ENCODE results near the gene IFNGR1.
"Not testable (repeated sequence)": the region's sequence is repeated elsewhere in the genome, so short reads cannot be mapped to it uniquely, and the experiment has no call there.

Gene IFNGR1

GRCh38 chr6:137261361-137261760, 42.2 kb upstream of the IFNGR1 start:
- no peak for DNase-seq (ENCODE audit: low read depth)
- in situ Hi-C loops (cut with HindIII; ENCODE audit: low sequenced_read_pairs), result no loop called here
- H3K4me3 ChIP-seq (ENCODE audit: low read depth, low read length), result no peak overlapping the region
- TF ChIP-seq CTCF (IDR thresholded peaks at IDR 0.05; ENCODE audit: low read depth, low read length, missing control alignments), result no peak

- no peak for TF ChIP-seq CTCF (IDR thresholded peaks at IDR 0.05; ENCODE audit: low read depth, low read length, missing control alignments)
- no peak for DNase-seq (ENCODE audit: low read depth)
Measured at GRCh38 chr6:137260217-137260616, 41.0 kb upstream of the IFNGR1 start.

GRCh38 chr6:137259349-137259748, 40.2 kb upstream of the IFNGR1 start:
- DNase-seq (ENCODE audit: low read depth), result no peak
- TF ChIP-seq CTCF (IDR thresholded peaks at IDR 0.05; ENCODE audit: low read depth, low read length, missing control alignments), result no peak
- in situ Hi-C loops (cut with HindIII; ENCODE audit: low sequenced_read_pairs), result no loop called here
- no peak overlapping the region for H3K4me3 ChIP-seq (ENCODE audit: low read depth, low read length)

More at GRCh38 chr6:137260217-137260616, 41.0 kb upstream of the IFNGR1 start:
- H3K4me3 ChIP-seq (ENCODE audit: low read depth, low read length), result no peak overlapping the region
- in situ Hi-C loops (cut with HindIII; ENCODE audit: low sequenced_read_pairs), result no loop called here

- in situ Hi-C loops (cut with HindIII; ENCODE audit: low sequenced_read_pairs), result no loop called here
- H3K4me3 ChIP-seq (ENCODE audit: low read depth, low read length), result no peak overlapping the region
Measured at GRCh38 chr6:137258170-137258569, 39.0 kb upstream of the IFNGR1 start.

GRCh38 chr6:137256350-137257103, 37.3 kb upstream of the IFNGR1 start:
- in situ Hi-C loops (cut with HindIII; ENCODE audit: low sequenced_read_pairs), result no loop called here
- no peak for TF ChIP-seq CTCF (IDR thresholded peaks at IDR 0.05; ENCODE audit: low read depth, low read length, missing control alignments)
- no peak overlapping the region for H3K4me3 ChIP-seq (ENCODE audit: low read depth, low read length)
- no peak for DNase-seq (ENCODE audit: low read depth)

More at GRCh38 chr6:137258170-137258569, 39.0 kb upstream of the IFNGR1 start:
- DNase-seq (ENCODE audit: low read depth), result no peak
- no peak for TF ChIP-seq CTCF (IDR thresholded peaks at IDR 0.05; ENCODE audit: low read depth, low read length, missing control alignments)

- TF ChIP-seq CTCF (IDR thresholded peaks at IDR 0.05; ENCODE audit: low read depth, low read length, missing control alignments), result no peak
- DNase-seq (ENCODE audit: low read depth), result no peak
- H3K4me3 ChIP-seq (ENCODE audit: low read depth, low read length), result no peak overlapping the region
- in situ Hi-C loops (cut with HindIII; ENCODE audit: low sequenced_read_pairs), result no loop called here
Measured at GRCh38 chr6:137254966-137255365, 35.8 kb upstream of the IFNGR1 start.

- DNase-seq (ENCODE audit: low read depth); H3K4me3 ChIP-seq (ENCODE audit: low read depth, low read length); in situ Hi-C loops (cut with HindIII; ENCODE audit: low sequenced_read_pairs): not testable (repeated sequence)
Measured at GRCh38 chr6:137254430-137254829, 35.2 kb upstream of the IFNGR1 start.

Data from astrocyte of the cerebellum (primary cell).